GM21515 (cell line): ENCODE data around the gene RAD9A.

Experiments used
- ATAC-seq: cut with Tn5 transposase; IDR thresholded peaks from one replicate; pipeline ENCODE4 v1.9.1; 2021; ENCODE audit not compliant: unreplicated experiment

Gene RAD9A

DNA sequence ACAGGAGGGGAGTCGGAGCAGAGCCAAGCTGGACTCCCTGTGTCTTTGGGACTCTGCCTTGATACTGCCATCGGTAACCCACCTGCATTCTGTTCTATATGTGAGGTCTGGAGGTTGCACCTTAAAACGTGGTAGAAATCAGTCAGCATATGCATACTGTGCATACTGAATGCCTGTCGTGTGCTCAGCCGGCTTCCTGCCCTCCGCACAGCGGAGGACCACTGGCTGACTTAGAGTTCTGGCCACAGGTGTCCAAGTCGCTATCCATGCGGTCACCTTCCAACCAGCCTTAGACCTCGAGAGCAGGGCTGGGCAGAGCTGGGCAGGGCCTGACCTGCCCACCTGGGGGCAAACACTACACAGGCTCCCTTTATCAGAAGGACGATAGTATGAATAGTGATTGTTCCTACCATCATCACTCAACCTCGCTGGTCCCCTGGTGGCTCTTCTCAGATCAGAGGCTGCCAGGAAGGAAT lies 15.9 kb downstream of the RAD9A start:
- no peak for ATAC-seq

DNA sequence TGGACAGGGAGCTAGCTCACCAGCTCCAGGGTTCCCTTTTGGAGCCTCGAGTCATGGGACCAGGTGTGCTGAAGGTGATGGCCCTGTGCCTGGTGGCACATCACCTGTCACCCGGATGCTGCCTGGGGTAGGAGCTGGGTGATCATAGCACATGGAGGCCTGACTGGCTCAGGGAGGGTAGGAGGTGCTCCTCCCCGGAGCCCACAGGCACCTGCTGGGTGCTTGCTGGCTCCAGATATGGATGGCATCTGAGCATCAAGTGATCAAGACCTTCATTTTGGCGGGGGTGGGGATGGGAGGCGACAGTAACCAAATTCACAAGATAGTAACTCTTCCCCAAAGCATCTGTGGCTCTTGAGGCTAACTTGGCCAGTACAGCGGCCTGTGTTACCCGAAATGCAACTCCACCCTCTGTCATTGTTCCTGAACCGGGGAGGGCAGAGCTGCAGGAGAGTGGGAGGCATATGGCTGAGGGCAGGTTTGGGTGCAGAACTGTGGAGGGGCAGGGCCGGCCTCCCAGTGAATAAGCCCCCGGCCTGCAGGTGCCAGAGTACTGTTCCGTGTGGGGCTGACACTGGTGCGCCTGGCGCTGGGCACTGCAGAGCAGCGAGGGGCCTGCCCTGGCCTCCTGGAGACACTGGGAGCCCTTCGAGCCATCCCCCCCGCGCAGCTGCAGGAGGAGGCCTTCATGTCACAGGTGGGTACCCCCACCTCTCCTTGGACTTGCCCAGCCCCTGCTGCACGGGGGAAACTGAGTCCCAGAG lies 16.8 kb downstream of the RAD9A start:
- ATAC-seq, result no peak

DNA sequence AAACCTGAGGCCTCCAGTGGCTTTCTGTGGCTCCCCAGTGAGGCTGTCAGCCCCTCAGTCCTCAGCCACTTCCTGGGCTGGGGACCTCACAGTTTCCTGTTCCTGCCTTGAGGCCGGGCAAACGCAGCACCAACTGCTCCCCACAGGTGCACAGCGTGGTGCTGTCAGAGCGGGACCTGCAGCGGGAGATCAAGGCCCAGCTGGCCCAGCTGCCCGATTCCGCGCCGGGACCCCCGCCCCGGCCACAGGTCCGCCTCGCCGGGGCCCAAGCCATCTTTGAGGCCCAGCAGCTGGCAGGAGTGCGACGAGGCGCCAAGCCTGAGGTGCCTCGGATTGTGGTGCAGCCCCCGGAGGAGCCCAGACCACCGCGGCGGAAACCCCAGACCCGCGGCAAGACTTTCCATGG lies 17.5 kb downstream of the RAD9A start:
- peak; percentile 39 for ATAC-seq

DNA sequence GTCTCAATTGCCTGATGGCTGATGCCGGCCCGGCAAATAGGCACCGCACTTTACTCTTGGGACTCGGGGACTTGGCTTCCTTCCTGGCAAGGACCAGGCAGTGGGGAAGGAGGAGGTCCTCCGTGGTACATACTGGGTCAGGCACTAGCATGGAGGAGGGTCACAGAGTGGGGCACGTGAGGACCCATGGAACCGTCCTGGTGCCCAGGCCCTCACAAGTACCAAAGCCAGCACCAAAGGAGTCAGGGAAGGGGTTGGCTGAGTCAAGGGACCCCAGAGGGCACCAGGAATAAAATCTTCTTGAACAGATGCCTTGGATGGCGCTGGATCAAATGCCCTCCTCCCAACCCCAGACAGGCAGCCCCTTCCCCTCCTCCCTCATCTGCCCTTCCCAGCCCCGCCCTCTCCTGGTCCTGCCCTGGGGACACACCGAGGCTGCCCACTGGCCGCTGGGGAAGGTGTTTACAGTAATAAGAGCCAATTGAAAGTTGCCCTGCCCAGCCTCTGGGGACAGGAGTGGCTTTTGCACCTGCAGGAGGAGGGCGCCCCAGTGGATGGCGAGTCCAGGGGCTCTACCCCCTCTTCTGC lies 18.1 kb downstream of the RAD9A start:
- no peak for ATAC-seq

- ATAC-seq, result no peak
Observed at GRCh38 chr11:67410369-67410831, 18.6 kb downstream of the RAD9A start.

- no peak for ATAC-seq
Observed at GRCh38 chr11:67410984-67411784, 19.4 kb downstream of the RAD9A start.

DNA sequence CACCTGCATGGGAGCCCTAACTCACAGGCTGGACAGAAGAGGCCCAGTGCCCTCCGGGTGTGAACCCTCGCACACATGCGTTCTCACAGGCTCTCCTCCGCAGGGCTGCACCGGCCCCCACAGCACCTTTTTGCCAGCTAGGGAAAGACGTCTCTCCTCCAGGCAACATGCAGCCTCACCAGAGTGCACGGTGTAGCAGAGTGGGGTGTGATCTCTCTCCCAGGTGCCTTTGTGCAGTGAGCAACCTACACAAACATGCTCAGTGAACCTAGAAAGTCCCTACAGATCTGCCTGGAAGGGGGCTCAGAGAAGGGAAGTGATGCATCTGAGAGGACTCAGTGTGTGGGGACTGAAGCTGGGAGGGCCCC lies 20.0 kb downstream of the RAD9A start:
- no peak for ATAC-seq

GRCh38 chr11:67412495-67413179 lies 20.9 kb downstream of the RAD9A start:
- ATAC-seq, result no peak

GRCh38 chr11:67413266-67413849 lies 21.6 kb downstream of the RAD9A start:
- ATAC-seq, result no peak

- ATAC-seq, result no peak
Observed at GRCh38 chr11:67415501-67416304, 23.9 kb downstream of the RAD9A start, which contains the start of gene CARNS1. Gene CARNS1, plus strand, starts transcription at chr11:67415678. Its CDS starts 522 bp downstream, at chr11:67416200.

DNA sequence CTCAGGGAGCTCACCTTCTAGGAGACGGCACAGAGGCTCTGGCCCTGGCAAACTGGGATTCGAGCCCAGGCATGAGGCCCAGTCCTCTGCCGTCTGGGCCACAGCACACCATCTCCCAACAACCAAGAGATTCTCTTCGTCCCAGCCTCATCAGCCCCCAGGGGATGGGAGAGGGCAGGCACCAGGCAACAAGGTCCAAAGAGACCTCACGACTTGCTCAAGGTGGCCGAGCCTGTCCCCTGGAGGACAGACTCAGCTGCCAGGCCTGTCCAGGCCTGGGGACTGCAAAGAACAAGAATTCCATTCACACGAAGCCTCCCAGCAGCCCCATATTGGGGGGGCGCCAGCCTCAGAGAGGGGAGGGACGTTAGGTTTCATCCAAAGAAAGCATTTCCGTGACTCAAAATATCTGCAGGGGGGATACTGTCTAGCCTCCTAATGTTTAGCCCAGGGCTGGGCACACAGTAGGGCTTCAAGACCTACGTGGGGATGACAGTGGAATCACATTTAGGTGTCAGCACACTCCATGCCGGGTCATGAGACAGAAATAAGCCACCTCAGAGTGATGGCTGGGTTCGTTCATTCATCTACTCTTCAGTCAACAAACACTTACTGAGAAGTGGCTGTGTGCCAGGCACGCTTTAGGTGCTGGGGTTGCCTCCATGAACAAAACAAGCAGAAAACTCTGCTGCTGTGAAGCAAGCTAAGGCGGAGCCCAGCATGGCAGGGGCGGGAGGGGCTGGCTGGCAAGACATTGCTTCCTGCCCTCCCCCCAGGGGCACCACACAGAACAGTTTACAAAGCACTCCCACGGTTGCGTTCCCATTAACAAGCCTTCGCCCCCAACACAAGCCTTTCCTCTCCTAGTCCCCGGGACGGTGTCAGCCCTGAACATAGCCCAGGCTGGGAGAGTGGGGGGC lies 24.9 kb downstream of the RAD9A start:
- no peak for ATAC-seq

- ATAC-seq, result no peak
Observed at GRCh38 chr11:67417425-67417824, 25.6 kb downstream of the RAD9A start.

DNA sequence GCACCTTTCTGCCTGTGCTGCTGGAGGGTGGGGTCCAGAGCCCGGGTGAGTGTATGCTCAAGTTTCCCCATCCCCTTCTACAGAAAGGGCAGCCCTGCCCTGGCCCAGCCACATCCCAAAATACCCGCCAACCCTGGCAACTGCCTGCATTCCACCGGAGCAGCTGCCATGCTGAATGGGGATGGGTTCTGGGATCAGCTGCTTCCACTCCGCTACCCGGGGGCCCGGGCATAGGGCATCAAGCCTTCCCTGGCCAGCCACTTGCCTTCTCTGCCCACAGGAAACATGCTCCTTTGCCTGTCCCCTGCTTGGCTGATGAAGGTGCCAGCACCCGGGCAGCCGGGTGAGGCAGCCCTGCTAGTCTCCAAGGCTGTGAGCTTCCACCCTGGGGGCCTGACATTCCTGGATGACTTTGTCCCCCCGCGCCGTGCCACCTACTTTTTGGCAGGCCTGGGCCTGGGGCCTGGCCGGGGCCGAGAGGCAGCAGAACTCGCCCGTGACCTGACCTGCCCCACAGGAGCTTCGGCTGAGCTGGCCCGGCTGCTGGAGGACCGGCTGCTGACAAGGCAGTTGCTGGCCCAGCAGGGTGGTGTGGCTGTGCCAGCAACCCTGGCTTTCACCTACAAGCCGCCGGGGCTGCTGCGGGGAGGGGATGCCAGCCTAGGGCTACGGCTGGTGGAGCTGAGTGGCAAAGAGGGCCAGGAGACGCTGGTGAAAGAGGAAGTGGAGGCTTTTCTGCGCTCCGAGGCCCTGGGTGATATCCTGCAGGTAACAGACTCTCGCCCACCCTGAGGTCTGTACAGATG lies 26.9 kb downstream of the RAD9A start:
- no peak for ATAC-seq

DNA sequence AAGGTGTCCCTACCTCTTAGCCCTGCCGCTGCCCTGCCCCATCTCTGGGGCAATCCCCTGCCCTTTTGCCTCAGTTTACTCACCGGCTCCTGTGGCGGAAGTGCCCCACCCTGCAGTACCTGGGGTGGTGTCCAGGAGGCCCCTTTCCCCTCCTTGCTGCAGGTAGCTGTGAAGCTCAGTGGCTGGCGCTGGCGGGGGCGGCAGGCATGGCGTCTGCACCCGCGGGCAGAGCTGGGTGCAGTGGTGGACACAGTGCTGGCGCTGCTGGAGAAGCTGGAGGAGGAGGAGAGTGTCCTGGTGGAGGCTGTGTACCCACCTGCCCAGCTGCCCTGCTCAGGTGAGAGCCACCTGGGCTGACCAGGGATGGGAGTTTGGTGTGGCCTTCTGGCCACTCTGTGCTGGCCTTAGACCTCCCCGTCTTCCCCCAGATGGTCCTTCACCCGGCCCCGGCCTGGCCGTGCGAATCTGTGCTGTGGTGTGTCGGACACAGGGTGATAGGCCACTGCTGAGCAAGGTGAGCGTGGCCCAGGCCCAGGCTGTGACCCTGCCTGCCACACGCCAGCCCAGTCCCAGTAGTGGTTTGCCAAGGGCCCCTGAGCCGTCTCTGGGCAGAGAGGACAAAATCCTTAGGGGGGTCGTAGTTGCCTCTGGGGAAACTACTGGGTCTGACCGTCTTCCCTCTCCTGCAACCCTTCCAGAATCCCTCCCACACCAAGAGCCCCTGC lies 27.7 kb downstream of the RAD9A start:
- ATAC-seq, result no peak

GRCh38 chr11:67420147-67420645 lies 28.4 kb downstream of the RAD9A start:
- ATAC-seq, result no peak

DNA sequence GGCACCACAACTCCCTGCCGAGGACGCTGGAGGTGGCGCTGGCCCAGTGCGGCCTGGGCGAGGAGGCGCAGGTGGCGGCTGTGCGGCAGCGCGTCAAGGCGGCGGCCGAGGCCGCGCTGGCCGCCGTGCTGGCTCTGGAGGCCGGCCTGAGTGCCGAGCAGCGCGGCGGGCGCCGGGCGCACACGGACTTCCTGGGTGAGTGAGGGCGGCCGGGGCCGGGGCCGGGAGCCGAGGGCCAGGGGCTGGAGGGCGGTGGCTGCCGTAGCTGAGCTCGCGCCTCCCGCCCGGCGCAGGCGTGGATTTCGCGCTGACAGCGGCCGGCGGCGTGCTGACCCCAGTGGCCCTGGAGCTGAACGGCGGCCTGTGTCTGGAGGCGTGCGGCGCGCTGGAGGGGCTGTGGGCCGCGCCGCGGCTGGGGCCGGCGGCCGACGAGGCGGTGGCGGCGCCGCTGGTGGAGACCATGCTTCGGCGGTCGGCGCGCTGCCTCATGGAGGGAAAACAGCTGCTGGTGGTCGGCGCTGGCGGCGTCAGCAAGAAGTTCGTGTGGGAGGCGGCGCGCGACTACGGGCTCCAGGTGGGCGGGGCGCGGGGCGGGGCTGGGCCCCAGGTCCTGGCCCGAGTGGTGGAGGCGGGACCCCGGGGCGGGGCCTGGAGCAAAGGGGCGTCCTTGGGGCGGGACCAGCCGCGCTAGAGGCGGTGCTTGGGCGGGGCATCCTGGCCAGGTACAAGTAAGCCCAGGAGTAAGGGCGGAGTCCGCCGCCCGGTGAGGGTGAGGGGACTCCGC lies 29.1 kb downstream of the RAD9A start:
- peak; percentile 80 for ATAC-seq
